Umbilical cord (tissue), 2 donors: ENCODE measurements around the gene IKBKE. TPM values are rescaled to one million over a fixed set of nuclear protein-coding genes. Genes with fewer than 3 reads are reported as not detected.
A peak's percentile ranks its signal among the peaks of the same experiment; 100 is the strongest.

Experiments used
- DNase-seq: peaks from one replicate; pipeline ENCODE4 v3.0.0-alpha.2; 2015; ENCODE audit warnings: low spot score
- total RNA-seq: library from RNA; depleted of rRNA; stranded (reverse); fragments of >200 nt; gene quantifications from one replicate; pipeline ENCODE4 v1.2.3, GENCODE V29; 2014; ENCODE audit warnings: low replicate concordance; ENCODE audit not compliant: insufficient read depth

Gene IKBKE
- 4.3 TPM for total RNA-seq

GRCh38 chr1:206469933-206470691 is at the start of gene IKBKE:
TSS of gene IKBKE (plus strand) at chr1:206470476. CDS start at chr1:206473228, 2,752 bp downstream.
- peak; percentile 87 for DNase-seq

- peak; percentile 71 for DNase-seq
These were observed 48.5 kb upstream of the IKBKE start for GRCh38 chr1:206421616-206422340.

- DNase-seq = no peak
These were observed 47.8 kb upstream of the IKBKE start for GRCh38 chr1:206422525-206422924.

GRCh38 chr1:206427291-206427690 is 43.0 kb upstream of the IKBKE start:
- DNase-seq = no peak

GRCh38 chr1:206429421-206429820 is 40.9 kb upstream of the IKBKE start:
- DNase-seq = no peak

- DNase-seq = peak; percentile 42
These were observed 40.0 kb upstream of the IKBKE start for GRCh38 chr1:206430031-206430983.

GRCh38 chr1:206435445-206435844 is 34.8 kb upstream of the IKBKE start:
- no peak for DNase-seq

GRCh38 chr1:206438554-206438953 is 31.7 kb upstream of the IKBKE start:
- DNase-seq = no peak

GRCh38 chr1:206439205-206439604 is 31.1 kb upstream of the IKBKE start:
- DNase-seq = no peak

- no peak for DNase-seq
These were observed 28.8 kb upstream of the IKBKE start for GRCh38 chr1:206441336-206441967.

GRCh38 chr1:206442101-206442500 is 28.2 kb upstream of the IKBKE start:
- DNase-seq = no peak

- DNase-seq = no peak
These were observed 25.2 kb upstream of the IKBKE start for GRCh38 chr1:206445116-206445515.

GRCh38 chr1:206445911-206446356 is 24.3 kb upstream of the IKBKE start:
- DNase-seq = no peak

- no peak for DNase-seq
These were observed 23.4 kb upstream of the IKBKE start for GRCh38 chr1:206446688-206447421.

- no peak for DNase-seq
These were observed 22.9 kb upstream of the IKBKE start for GRCh38 chr1:206447422-206447765.

- DNase-seq = no peak
These were observed 22.5 kb upstream of the IKBKE start for GRCh38 chr1:206447792-206448191.

- DNase-seq = no peak
These were observed 21.8 kb upstream of the IKBKE start for GRCh38 chr1:206448471-206448870.

- DNase-seq = no peak
These were observed 20.7 kb upstream of the IKBKE start for GRCh38 chr1:206449565-206449964.

GRCh38 chr1:206450281-206450680 is 20.0 kb upstream of the IKBKE start:
- DNase-seq = no peak

- no peak for DNase-seq
These were observed 19.1 kb upstream of the IKBKE start for GRCh38 chr1:206451134-206451686.
